GM19025 (cell line): ENCODE results near the gene ANO1.
"Not testable (repeated sequence)": the region's sequence is repeated elsewhere in the genome, so short reads cannot be mapped to it uniquely, and the experiment has no call there.

Source experiments
- ATAC-seq: cut with Tn5 transposase; IDR thresholded peaks from one replicate; pipeline ENCODE4 v1.9.1; 2021; ENCODE audit warnings: mild to moderate bottlenecking, low read depth, moderate library complexity; ENCODE audit not compliant: unreplicated experiment

ANO1 gene

DNA sequence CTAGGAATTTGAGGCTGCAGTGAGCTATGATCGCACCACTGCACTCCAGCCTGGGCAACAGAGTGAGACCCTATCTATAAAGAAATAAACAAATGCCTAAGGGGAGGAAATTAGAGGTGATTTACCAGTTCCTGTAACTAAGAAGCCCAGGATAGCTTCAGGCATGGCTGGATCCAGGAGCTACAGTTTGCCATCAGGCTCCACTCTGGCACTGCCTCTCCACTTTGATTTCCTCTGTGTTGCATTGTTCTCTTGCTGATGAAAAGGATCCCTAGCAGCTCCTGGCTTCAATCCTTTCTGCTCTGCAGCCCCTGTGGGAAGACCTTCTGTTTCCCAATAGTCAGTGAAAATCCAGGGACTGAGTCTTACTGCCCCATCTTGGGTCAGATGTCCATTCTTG, 104.9 kb downstream of the ANO1 start:
- no peak for ATAC-seq

GRCh38 chr11:70183483-70184176, 105.5 kb downstream of the ANO1 start:
- no peak for ATAC-seq

- ATAC-seq, result no peak
Observed at GRCh38 chr11:70184396-70184795, 106.3 kb downstream of the ANO1 start.

- ATAC-seq, result no peak
Observed at GRCh38 chr11:70185348-70186055, 107.4 kb downstream of the ANO1 start.

- no peak for ATAC-seq
Observed at GRCh38 chr11:70186420-70186819, 108.3 kb downstream of the ANO1 start.

DNA sequence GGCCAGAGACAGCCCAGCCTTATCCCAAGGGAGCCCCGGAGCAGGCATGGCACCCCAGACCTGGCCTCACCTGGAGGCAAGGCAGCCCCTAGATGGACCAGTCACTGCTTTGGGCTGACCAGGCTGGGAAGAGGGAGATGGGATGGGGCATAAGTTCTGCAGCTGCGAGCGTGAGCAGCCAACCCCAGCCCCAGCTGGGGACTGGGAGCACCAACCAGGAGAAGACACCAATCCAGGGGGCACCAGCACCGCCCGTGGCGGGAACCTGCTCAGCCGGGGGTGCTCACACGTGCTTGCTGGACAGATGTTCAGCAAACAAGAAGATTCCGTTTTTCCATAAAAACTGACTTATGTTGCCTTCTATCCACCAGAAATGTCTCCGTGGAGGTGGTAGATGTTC, 108.8 kb downstream of the ANO1 start:
- no peak for ATAC-seq

GRCh38 chr11:70187771-70188170, 109.7 kb downstream of the ANO1 start:
- ATAC-seq, result no peak

GRCh38 chr11:70189622-70190021, 111.5 kb downstream of the ANO1 start:
- ATAC-seq, result no peak

DNA sequence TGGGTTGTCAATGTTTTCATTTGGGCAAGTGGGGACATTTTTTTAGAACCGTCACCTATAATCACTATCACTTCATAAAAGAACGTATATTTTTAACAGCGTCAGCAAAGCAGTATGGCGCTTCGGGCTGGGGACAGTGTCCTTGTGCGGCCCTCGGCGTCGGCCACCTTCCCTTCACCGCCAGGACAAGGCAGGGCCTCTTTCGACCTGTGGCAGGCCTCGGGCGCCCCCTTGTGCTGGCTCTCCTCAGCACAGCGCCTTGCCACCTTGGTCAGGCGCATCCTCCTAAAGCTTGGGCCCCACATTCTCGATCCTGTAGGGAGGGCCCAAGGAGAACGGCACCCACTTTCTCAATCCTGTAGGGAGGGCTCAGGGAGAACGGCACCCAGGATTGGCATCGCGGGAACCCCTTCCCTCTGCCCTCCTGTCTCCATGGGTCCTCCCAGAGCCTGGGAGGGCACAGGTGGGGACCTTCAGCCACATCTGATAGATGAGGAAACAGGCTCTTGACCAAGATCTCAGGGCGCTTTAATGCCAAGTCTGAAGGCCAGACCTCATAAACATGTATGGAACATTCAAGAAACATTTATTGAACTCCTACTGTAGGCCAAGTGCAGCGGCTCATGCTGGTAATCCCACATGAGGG, 113.5 kb downstream of the ANO1 start:
- ATAC-seq, result no peak

DNA sequence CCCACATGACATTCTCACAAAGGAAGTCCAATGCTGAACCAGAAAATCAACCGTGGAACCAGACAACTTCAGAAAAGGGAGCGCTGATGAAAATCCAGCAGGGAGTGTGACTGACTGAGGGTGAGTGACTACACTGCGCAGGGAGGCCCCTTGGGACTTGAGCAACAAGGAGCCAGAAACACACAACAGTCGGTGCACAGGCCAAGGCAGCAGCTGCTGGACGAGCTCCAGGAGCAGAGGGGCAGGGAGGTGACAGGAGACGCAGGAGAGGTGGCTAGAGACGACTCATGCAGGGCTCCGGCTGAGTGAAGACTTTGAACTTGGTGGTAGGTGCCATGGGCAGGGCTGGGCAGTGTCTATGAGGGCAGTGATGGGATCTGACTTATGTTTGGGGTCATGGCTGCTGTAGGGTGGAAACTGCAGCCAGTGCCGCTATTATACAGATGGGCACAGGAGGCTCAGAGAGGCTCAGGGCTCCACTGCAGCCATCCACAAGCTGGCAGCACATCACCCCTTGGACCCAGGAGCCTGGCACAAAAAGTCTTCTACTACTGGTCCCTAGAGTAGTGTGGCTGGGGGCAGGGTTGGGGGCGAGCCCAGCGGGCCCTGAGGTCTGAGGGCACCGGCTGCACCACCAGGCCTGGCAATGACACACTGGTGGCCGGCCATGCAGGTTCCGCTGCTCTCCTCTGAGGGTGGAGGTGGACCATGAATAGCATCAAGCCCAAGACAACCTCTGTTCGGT, 114.7 kb downstream of the ANO1 start:
- ATAC-seq, result no peak

- ATAC-seq, result no peak
Observed at GRCh38 chr11:70193411-70194292, 115.5 kb downstream of the ANO1 start.

GRCh38 chr11:70194792-70195791, 117.0 kb downstream of the ANO1 start:
- ATAC-seq, result no peak

DNA sequence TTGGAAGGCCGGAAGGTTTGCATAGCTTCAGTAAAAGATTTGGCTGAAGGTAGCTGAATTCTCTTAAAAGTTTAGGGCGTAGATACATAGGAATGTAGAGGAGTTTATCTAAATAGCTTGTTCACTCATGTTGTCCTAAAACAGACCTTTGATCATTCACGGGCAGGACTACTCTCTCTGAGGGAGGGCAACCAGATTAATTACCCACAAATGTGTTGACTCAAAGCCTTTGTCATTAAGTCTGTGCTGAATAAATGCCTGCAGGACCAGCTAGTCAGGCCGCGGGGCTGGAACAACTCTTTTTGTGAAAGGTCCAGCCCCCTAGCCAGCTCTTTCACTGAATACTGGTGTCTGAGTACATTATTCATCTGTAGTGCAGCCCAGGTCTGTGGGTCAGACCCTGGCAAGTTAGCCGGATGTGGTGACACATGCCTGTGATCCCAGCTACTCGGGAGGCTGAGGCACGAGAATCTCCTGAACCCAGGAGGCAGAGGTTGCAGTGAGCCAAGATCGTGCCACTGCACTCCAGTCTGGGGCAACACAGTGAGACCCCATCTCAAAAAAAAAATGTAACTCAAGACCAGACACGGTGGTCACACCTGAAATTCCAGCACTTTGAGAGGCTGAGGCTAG, 122.2 kb downstream of the ANO1 start:
- no peak for ATAC-seq

DNA sequence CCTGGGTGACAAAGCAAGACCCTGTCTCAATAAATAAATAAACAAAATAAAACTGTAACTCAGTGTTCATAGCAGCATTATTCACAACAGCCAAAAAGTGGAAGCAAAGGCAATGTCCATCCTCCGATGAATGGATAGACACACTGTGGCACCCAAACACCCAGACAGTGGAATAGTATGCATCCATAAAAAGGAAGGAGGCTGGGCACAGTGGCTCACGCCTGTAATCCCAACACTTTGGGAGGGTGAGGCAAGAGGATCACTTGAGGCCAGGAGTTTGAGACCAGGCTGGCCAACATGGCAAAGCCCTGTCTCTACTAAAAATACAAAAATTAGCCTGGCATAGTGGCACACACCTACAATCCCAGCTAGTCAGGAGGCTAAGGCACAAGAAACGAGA, 122.9 kb downstream of the ANO1 start:
- ATAC-seq, result not testable (repeated sequence)

DNA sequence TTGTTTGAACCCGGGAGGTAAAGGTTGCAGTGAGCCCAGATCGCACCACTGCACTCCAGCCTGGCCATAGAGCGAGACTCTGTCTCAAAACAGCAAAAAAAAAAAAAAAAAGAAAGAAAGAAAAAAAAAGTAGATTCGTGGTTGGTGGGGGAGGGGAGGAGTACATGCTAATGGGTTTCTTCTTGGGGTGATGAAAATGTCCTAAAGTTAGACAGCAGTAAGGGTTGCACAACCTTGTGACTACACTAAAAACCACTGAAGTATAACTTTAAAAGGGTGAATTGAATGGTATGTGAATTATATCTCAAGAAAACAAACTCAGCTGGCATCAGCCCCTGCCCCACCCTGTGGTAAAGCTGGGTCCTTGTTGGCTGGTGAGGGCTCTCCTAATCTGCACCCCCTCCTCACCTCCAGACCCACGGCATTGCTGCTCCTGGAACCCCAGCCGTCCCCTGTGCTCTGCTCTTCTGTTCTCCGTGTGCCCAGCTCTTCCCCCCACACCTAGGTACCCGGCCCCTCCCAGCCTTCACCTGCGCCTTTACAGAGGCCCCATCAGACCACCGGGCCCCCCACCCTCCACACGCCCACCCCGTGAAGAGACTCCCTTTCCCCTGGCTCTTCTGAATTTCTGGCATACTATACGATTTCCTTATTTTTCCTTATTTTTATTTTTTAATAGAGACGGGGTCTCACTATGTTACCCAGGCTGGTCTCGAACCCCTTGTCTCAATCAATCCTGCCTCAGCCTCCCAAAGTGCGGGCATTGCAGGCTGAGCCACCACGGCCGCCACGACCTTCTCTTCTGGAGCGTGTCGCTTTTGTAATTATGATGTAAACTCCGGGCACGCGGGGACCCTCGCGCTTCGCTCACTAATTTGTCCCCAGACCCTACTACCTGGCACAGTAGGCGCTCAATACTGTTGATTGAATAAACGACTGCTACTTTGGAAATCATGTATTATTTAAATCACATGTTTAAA, 124.1 kb downstream of the ANO1 start:
- ATAC-seq, result no peak

GRCh38 chr11:70202920-70203750, 125.0 kb downstream of the ANO1 start, which contains the start of gene FADD:
Gene FADD, plus strand, starts transcription at chr11:70203296. Its CDS starts 164 bp downstream, at chr11:70203460.
- ATAC-seq, result peak; percentile 65
